Body of pancreas (tissue), 4 donors: ENCODE data around the gene C1GALT1.

Experiments used
- POLR2A ChIP-seq, 3 donors: fragments of 450-650 bp; IDR thresholded peaks; one replicate each; pipeline ENCODE4 v1.6.1; 2016; ENCODE audit warnings: antibody characterized with exemption in 3 of 3, mild to moderate bottlenecking in 2 of 3
- TF ChIP-seq, protein P1 (sequence below), 7 experiments: fragments of 450-650 bp in 4 of 7; fragments of 200-600 bp in 3 of 7; sonication (generic) in 3 of 7; IDR thresholded peaks; one replicate each; pipeline ENCODE4 v1.5.1; 2016 to 2019; ENCODE audit warnings: antibody characterized with exemption in 7 of 7

GRCh38 chr7:7136466-7137381, 45.6 kb upstream of the C1GALT1 start:
- TF ChIP-seq, protein P1, sequence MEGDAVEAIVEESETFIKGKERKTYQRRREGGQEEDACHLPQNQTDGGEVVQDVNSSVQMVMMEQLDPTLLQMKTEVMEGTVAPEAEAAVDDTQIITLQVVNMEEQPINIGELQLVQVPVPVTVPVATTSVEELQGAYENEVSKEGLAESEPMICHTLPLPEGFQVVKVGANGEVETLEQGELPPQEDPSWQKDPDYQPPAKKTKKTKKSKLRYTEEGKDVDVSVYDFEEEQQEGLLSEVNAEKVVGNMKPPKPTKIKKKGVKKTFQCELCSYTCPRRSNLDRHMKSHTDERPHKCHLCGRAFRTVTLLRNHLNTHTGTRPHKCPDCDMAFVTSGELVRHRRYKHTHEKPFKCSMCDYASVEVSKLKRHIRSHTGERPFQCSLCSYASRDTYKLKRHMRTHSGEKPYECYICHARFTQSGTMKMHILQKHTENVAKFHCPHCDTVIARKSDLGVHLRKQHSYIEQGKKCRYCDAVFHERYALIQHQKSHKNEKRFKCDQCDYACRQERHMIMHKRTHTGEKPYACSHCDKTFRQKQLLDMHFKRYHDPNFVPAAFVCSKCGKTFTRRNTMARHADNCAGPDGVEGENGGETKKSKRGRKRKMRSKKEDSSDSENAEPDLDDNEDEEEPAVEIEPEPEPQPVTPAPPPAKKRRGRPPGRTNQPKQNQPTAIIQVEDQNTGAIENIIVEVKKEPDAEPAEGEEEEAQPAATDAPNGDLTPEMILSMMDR (IDR thresholded peaks at IDR 0.05), result no peak
- TF ChIP-seq POLR2A (IDR thresholded peaks at IDR 0.05), result no peak
